ENCODE results near the gene TMEM30B. TPM values are rescaled to one million over a fixed set of nuclear protein-coding genes. Genes with fewer than 3 reads are reported as not detected.

TMEM30B gene
- total RNA-seq, 6 donors from 2014 or later, result 15.7 to 59.7 (median 26.4) TPM

- no peak for DNase-seq
- Histone ChIP-seq H3K9me3 (no peaks in the 10 kb centered on the region), H3K4me1 (peaks cover 0 to 7% (median 4%) of the 10 kb centered on the region in 4 donors), H3K4me3 (no peak overlapping the region), H3K27ac (no peak overlapping the region), H3K27me3 (no peaks in the 10 kb centered on the region), H3K36me3 (no peaks in the 10 kb centered on the region)
- WGBS, 2 donors, result 73 to 79% methylated on average over 4 of the region's 4 CpGs
- TF ChIP-seq POLR2A (IDR thresholded peaks at IDR 0.05), result no peak
- TF ChIP-seq POLR2AphosphoS5 (IDR thresholded peaks at IDR 0.05), result no peak
- TF ChIP-seq EP300 (IDR thresholded peaks at IDR 0.05), result no peak
- TF ChIP-seq CTCF (IDR thresholded peaks at IDR 0.05), result no peak
- no peak for ATAC-seq (ENCODE audit: low FRiP score in 2 of 2)
Measured at GRCh38 chr14:61266436-61266835, 14.7 kb downstream of the TMEM30B start.

- DNase-seq, result no peak
- Histone ChIP-seq H3K9me3 (no peaks in the 10 kb centered on the region), H3K27me3 (no peaks in the 10 kb centered on the region), H3K4me1 (peaks cover 0 to 4% (median under 1%) of the 10 kb centered on the region in 4 donors), H3K36me3 (no peaks in the 10 kb centered on the region), H3K4me3 (no peak overlapping the region), H3K27ac (no peak overlapping the region)
- WGBS, 2 donors, result 63 to 67% methylated on average over 4 of the region's 4 CpGs
- no peak for TF ChIP-seq CTCF (IDR thresholded peaks at IDR 0.05)
- no peak for ATAC-seq (ENCODE audit: low FRiP score in 2 of 2)
Measured at GRCh38 chr14:61264651-61265050, 16.5 kb downstream of the TMEM30B start.

GRCh38 chr14:61264010-61264571 lies 17.0 kb downstream of the TMEM30B start:
- no peaks in the 10 kb centered on the region for H3K4me1 ChIP-seq
- no peak for DNase-seq
- no peaks in the 10 kb centered on the region for H3K36me3 ChIP-seq

GRCh38 chr14:61262082-61262481 lies 19.1 kb downstream of the TMEM30B start:
- Histone ChIP-seq H3K4me1 (no peaks in the 10 kb centered on the region), H3K4me3 (no peak overlapping the region), H3K36me3 (no peaks in the 10 kb centered on the region), H3K27ac (no peak overlapping the region), H3K9me3 (no peaks in the 10 kb centered on the region), H3K27me3 (no peaks in the 10 kb centered on the region)
- DNase-seq, result no peak
- no peak for ATAC-seq (ENCODE audit: low FRiP score in 2 of 2)
- TF ChIP-seq POLR2A (IDR thresholded peaks at IDR 0.05) (no peak), CTCF (IDR thresholded peaks at IDR 0.05) (no peak), POLR2AphosphoS5 (IDR thresholded peaks at IDR 0.05) (no peak), EP300 (IDR thresholded peaks at IDR 0.05) (no peak)
- WGBS, 2 donors, result 84 to 92% methylated on average over 4 of the region's 4 CpGs

More at GRCh38 chr14:61264010-61264571, 17.0 kb downstream of the TMEM30B start:
- no peak overlapping the region for H3K4me3 ChIP-seq
- no peaks in the 10 kb centered on the region for H3K27me3 ChIP-seq
- no peak for TF ChIP-seq POLR2A (IDR thresholded peaks at IDR 0.05)
- no peak for TF ChIP-seq POLR2AphosphoS5 (IDR thresholded peaks at IDR 0.05)
- TF ChIP-seq CTCF (IDR thresholded peaks at IDR 0.05), result no peak
- TF ChIP-seq EP300 (IDR thresholded peaks at IDR 0.05), result no peak
- no peak for ATAC-seq (ENCODE audit: low FRiP score in 2 of 2)
- no peak overlapping the region for H3K27ac ChIP-seq
- no peaks in the 10 kb centered on the region for H3K9me3 ChIP-seq
- 60 to 70% methylated on average over 4 of the region's 4 CpGs for WGBS, 2 donors
